Measurements from ENCODE around the gene CSF1R. TPM values are rescaled to one million over a fixed set of nuclear protein-coding genes. Genes with fewer than 3 reads are reported as not detected.

CSF1R gene
- total RNA-seq, 2 experiments from 2014 or later, result 0.25 TPM; not detected in 1

DNA sequence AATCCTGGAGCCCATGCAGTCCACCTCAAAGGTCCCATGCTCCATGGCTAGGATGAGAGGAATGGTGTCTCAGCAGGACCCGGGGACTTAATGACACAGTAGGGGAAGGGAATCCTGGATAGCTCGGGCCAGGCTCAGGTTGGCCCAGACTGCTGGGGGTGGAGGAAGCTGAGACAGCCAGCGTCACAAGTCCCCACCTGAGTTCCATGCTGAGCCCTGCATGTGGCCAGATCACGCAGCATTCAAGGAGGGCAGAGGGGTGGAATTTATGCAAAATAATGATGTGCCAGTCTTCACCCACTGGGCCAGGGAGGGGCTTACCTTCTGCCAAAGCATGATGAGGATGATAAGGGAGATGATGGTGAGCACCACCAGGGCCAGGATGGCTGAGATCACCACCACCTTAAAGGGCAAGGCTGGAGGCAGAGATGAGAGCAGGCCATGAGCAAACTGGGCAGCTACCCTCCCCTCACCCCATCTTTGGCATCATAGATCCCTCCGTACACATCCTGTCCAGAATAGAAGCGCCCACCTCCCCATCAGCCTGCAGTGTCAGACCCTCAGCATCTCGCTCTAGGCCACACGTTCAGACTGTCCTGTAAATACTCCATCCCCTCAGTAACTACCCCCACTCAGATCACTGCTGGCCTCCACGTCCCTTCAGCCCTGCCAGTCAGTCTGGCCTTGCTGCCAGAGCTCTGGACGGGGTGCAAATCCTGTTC lies 40.0 kb upstream of the CSF1R start:
- no peak overlapping the region for H3K4me3 Mint-ChIP-seq
- H3K36me3 Mint-ChIP-seq (ENCODE audit: low read depth), result no peaks in the 10 kb centered on the region
- peaks cover 8% of the 10 kb centered on the region for H3K4me1 Mint-ChIP-seq
- H3K9me3 Mint-ChIP-seq, result no peaks in the 10 kb centered on the region
- H3K27ac Mint-ChIP-seq, result no peak overlapping the region
- ChIA-PET CTCF (interaction anchor here (0.8 to 1.2 kb wide), 2 partner anchors 12 to 49 kb away, joined by 3 read pairs; no protein-coding TSS in a partner anchor), POLR2A (no interaction called here)
- DNase-seq, result no peak
- no peaks in the 10 kb centered on the region for H3K27me3 Mint-ChIP-seq

DNA sequence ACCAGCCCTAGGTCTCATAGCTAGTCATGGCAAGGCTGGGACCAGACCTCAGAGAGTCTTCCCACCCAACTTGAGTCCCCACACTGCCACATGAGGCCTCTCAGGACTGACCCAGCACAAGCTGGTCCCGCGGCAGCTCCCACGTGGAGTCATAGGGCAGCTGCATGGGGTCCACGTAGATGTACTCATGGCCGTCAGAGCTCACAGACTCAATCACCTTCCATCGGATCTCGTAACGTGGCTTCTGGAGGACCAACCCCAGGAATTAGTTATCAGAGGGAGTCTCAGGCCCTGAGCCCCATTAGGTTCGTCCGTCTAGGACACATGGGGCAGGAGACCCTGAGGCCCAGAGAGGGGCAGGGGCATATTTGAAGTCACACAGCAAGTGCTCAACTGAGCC lies 39.0 kb upstream of the CSF1R start:
- Mint-ChIP-seq H3K27me3 (no peaks in the 10 kb centered on the region), H3K4me3 (no peak overlapping the region), H3K4me1 (peaks cover 8% of the 10 kb centered on the region), H3K27ac (no peak overlapping the region), H3K9me3 (no peaks in the 10 kb centered on the region), H3K36me3 (ENCODE audit: low read depth) (no peaks in the 10 kb centered on the region)
- ChIA-PET CTCF (interaction anchor here (1.1 to 1.2 kb wide), 2 partner anchors 50 to 225 kb away, joined by 3 read pairs; no protein-coding TSS in a partner anchor), POLR2A (no interaction called here)
- DNase-seq, result no peak

DNA sequence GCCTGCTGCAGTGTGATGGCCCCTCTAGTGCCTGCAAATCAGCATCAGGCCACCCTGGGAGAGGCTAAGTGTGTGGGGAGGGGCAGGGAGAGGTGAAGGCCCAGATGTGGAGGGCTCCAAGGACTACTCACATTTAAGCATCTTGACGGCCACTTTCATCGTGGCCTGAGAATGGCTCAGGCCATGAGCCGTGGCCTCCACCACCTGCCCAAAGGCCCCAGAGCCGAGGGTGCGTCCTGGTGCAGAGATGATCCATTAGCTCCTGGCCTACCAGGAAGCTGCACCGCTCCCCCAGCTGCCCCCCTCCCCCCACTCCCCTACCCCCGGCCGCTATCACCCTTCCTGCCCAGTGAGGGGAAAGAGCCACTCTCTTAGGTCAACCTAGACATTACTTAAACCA lies 38.2 kb upstream of the CSF1R start:
- Mint-ChIP-seq H3K27ac (no peak overlapping the region), H3K4me3 (no peak overlapping the region), H3K4me1 (peaks cover 6% of the 10 kb centered on the region), H3K36me3 (ENCODE audit: low read depth) (no peaks in the 10 kb centered on the region), H3K9me3 (no peaks in the 10 kb centered on the region), H3K27me3 (no peaks in the 10 kb centered on the region)
- ChIA-PET POLR2A (no interaction called here), CTCF (no interaction called here)
- no peak for DNase-seq

DNA sequence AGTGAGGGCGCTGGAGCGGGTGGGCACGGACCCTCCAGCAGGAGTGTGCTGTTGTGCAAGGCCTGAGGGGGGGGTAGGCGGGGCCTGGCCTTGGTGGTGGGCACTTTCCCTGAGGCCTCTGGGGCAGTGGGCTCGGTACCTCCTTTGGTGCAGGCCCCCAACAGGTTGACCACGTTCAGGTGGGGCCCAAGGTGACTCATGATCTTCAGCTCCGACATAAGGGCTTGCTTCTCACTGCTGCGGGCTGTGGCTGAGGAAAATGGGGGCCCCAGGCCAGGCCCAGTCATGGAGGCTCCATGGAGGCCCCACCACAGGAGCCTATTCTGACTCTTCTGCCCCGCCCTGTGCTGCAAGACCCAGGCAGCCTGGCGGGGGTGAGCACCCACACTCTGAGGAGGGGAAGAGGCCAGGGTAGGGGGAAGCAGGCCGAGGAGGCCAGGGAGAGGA lies 37.8 kb upstream of the CSF1R start:
- no peak overlapping the region for H3K27ac Mint-ChIP-seq

DNA sequence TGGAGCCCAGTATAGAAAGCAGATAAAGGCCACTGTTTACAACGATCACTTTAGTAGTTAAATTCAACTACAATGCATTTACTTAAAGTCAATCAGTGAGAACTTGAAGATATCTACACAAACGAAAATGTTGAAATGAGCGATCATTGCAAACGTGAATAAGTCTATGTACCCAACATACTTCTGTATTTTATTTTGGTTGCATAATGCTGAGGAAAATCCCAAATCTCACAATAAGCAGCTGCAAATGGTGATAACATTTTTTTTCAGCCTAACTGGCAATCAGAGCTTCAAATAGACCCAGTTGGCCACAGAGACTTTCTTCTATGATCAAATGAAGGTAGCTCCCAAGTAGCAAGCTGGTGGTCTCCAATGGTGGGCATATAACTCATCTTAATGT lies 37.2 kb upstream of the CSF1R start:
- peaks cover 6% of the 10 kb centered on the region for H3K4me1 Mint-ChIP-seq
- POLR2A ChIA-PET, result no interaction called here
- DNase-seq, result no peak
- no peaks in the 10 kb centered on the region for H3K9me3 Mint-ChIP-seq
- no peaks in the 10 kb centered on the region for H3K27me3 Mint-ChIP-seq
- H3K36me3 Mint-ChIP-seq (ENCODE audit: low read depth), result no peaks in the 10 kb centered on the region
- H3K27ac Mint-ChIP-seq, result no peak overlapping the region
- H3K4me3 Mint-ChIP-seq, result no peak overlapping the region
- CTCF ChIA-PET, result interaction anchor here (1.2 to 1.9 kb wide), 2 partner anchors 121 to 289 kb away, joined by 3 to 8 read pairs; no protein-coding TSS in a partner anchor

More for the DNA sequence above, 37.8 kb upstream of the CSF1R start:
- no peak for DNase-seq
- Mint-ChIP-seq H3K27me3 (no peaks in the 10 kb centered on the region), H3K4me1 (peaks cover 6% of the 10 kb centered on the region), H3K36me3 (ENCODE audit: low read depth) (no peaks in the 10 kb centered on the region), H3K9me3 (no peaks in the 10 kb centered on the region), H3K4me3 (no peak overlapping the region)
- ChIA-PET CTCF (no interaction called here), POLR2A (no interaction called here)

DNA sequence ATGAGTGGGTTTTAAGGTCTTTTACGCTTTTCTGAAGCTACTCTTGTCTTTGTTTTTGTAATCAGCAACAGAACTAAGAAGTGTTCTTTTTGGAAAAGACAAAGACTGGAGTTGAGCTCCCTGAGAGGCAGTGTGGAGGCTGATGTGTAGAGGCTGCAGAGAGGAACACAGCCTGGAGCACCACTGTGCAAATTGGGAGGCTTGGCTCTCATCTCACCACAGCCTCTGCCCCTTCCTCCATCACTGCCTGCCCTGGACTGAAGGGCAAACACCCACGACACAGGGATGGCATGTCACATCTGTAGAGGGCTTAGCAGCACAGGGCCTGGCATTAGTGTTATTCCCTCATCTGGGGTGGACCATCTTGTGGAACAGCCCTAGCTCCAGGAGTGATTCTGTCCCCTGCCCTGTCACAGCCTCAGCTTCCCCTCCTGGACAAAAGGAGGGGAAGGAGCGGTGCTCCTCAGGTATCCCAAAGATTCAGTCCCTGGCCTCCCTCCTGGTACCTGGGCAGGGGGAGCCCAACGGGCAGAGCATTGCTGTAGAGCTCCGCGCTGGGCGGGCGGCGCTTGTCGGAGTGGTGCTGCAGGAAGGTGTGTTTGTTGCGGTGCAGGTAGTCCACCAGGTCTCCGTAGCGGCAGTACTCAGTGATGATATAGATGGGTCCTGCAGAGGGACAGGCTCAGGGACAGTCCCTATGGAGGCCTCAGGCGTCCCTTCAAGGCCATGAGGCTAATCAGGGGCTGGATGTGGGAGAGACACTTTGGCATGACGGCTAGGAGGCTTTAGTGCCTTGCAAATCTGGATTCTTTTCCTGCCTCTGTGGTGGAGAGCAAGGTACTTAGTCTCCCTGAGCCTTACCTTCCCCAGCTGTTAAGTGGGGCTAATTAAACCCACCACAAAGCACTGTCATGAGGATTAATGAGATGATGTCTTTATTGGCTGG lies 36.5 kb upstream of the CSF1R start:
- ChIA-PET CTCF (interaction anchor here (0.6 to 1.9 kb wide), 11 partner anchors 11 to 289 kb away, joined by 3 to 8 read pairs (median 5); partner anchors contain the start of genes HMGXB3 and TIGD6), POLR2A (no interaction called here)
- H3K4me1 Mint-ChIP-seq, result peaks cover 6% of the 10 kb centered on the region
- no peak overlapping the region for H3K27ac Mint-ChIP-seq
- no peak for DNase-seq
- no peaks in the 10 kb centered on the region for H3K9me3 Mint-ChIP-seq
- H3K27me3 Mint-ChIP-seq, result no peaks in the 10 kb centered on the region
- H3K36me3 Mint-ChIP-seq (ENCODE audit: low read depth), result no peaks in the 10 kb centered on the region
- H3K4me3 Mint-ChIP-seq, result no peak overlapping the region

DNA sequence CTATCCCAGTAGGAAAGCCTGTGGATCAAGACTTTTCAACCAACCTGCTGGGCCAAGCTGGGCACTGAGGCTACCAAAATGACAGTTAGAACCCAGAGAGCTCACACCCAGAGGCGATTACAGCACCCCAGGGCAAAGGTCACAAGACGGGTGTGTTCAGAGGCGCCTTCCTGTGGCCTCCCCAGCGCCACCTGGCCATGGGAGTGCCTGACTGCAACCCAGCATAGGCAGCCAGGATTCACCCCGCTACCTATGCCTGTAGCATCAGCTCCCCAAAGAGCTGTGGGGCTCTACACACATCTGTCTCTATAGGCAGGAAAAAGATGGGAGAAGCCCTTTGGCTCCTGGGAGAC lies 35.8 kb upstream of the CSF1R start:
- H3K4me1 Mint-ChIP-seq, result peaks cover 6% of the 10 kb centered on the region
- peak; percentile 68 for DNase-seq
- H3K27me3 Mint-ChIP-seq, result no peaks in the 10 kb centered on the region
- H3K4me3 Mint-ChIP-seq, result no peak overlapping the region
- H3K36me3 Mint-ChIP-seq (ENCODE audit: low read depth), result no peaks in the 10 kb centered on the region
- H3K27ac Mint-ChIP-seq, result peak overlapping the region; percentile 37
- CTCF ChIA-PET, result interaction anchor here (0.6 to 1.9 kb wide), 12 partner anchors 10 to 288 kb away, joined by 3 to 8 read pairs (median 4); partner anchors contain the start of genes HMGXB3 and TIGD6
- no peaks in the 10 kb centered on the region for H3K9me3 Mint-ChIP-seq
- POLR2A ChIA-PET, result no interaction called here

DNA sequence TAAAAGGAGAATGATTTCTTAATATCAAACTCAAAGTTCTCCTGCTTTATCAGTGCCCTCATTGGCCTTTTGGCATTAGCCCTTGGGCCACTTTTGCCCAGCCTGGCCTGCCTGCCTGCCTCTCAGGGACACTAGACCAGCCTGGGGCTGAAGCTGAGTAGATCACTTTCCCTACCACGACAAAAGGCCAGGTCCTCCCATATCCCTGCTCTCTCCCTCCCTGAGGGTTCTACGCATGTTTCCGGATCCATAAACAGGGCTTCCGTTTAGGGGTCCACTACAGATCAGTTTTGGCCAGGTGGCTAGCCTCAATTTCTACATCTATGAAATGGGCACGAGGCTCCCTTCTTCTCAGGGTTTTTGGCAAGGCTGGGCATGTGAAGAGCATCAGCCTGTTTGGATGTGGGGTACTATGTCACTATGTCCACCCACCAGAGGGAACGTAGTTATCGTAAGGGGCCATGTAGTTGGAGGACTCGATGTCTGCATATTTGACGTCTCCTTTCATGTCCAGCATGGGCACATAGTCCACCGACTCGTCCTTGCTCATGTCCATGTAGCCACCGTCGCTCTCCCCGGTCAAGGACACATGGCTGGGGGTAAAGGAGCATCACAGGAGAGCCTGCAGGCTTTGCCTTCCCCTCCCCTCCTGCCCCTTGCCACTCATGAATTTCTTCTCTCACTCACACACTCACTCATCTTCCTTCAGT lies 35.2 kb upstream of the CSF1R start:
- Mint-ChIP-seq H3K4me1 (peaks cover 6% of the 10 kb centered on the region), H3K9me3 (no peaks in the 10 kb centered on the region), H3K36me3 (ENCODE audit: low read depth) (no peaks in the 10 kb centered on the region), H3K27ac (peak overlapping the region; percentile 37), H3K4me3 (no peak overlapping the region), H3K27me3 (no peaks in the 10 kb centered on the region)
- DNase-seq, result no peak
- POLR2A ChIA-PET, result no interaction called here
- CTCF ChIA-PET, result interaction anchor here (0.6 to 1.9 kb wide), 11 partner anchors 10 to 288 kb away, joined by 3 to 8 read pairs (median 5); partner anchors contain the start of genes HMGXB3 and TIGD6

DNA sequence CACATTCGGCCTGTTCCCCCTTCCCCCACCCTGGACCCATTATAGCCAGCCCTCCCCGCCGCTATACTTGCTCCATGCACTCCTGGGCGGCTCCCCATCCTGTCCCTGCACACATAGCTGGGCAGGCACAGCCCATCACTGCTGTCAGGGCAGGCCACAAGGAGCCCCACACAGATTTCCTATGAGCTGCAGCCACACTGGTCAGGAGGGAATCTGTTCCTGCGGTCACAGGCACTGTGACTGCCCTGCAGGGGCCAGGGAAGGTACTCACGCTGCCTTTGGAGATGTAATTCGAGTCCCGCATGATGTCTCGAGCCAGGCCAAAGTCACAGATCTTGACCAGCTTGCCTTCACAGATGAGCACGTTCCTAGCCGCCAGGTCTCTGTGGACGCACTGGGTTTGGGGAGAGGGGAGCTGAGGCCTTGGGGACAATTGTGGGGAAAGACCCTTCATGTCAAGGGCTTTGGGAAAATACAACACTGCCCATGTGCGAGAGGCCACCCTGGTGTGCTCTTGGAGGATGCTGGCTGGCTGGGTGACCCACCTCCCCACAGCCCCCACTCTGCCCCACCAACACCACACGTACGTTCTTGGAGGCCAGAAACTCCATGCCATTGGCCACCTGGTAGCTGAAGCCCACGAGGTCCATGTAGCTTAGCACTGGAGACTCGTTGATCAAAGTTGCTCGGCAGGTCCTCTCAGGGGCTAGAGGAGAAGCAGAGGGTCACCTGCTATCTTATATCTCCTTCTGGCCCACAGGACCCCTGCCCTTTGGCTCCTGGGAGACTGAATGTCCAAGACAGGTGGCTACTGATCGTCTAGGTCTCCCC lies 34.5 kb upstream of the CSF1R start:
- DNase-seq, result no peak
- H3K9me3 Mint-ChIP-seq, result no peaks in the 10 kb centered on the region
- no peaks in the 10 kb centered on the region for H3K27me3 Mint-ChIP-seq
- H3K27ac Mint-ChIP-seq, result no peak overlapping the region
- CTCF ChIA-PET, result interaction anchor here (1.1 kb wide), 1 partner anchor 91 kb away, joined by 3 read pairs; no protein-coding TSS in a partner anchor
- no peaks in the 10 kb centered on the region for H3K36me3 Mint-ChIP-seq (ENCODE audit: low read depth)
- no peak overlapping the region for H3K4me3 Mint-ChIP-seq
- POLR2A ChIA-PET, result no interaction called here
- H3K4me1 Mint-ChIP-seq, result peaks cover 6% of the 10 kb centered on the region

DNA sequence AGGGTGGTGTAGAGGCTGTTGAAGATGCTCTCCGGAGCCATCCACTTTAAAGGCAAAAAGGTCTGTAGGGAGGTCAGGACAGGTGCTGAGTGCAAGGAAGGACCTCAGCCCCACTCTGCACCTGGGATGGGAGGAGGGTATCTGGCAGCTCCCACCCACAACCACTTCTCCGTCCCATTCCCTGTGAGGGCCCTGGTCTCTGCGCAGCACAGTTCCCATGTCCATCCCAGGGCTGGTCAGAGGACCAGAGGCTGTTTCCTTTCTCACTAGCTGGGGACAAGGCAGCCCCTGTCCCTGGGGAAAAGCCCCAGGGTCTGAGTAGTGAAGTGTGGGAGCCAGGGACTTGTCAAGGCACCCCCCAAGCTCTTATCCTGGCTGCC lies 33.7 kb upstream of the CSF1R start:
- Mint-ChIP-seq H3K36me3 (ENCODE audit: low read depth) (no peaks in the 10 kb centered on the region), H3K4me1 (peaks cover 6% of the 10 kb centered on the region), H3K9me3 (no peaks in the 10 kb centered on the region), H3K27ac (no peak overlapping the region), H3K27me3 (no peaks in the 10 kb centered on the region), H3K4me3 (no peak overlapping the region)
- CTCF ChIA-PET, result interaction anchor here (1.1 kb wide), 1 partner anchor 90 kb away, joined by 3 read pairs; no protein-coding TSS in a partner anchor
- POLR2A ChIA-PET, result no interaction called here
- DNase-seq, result no peak

DNA sequence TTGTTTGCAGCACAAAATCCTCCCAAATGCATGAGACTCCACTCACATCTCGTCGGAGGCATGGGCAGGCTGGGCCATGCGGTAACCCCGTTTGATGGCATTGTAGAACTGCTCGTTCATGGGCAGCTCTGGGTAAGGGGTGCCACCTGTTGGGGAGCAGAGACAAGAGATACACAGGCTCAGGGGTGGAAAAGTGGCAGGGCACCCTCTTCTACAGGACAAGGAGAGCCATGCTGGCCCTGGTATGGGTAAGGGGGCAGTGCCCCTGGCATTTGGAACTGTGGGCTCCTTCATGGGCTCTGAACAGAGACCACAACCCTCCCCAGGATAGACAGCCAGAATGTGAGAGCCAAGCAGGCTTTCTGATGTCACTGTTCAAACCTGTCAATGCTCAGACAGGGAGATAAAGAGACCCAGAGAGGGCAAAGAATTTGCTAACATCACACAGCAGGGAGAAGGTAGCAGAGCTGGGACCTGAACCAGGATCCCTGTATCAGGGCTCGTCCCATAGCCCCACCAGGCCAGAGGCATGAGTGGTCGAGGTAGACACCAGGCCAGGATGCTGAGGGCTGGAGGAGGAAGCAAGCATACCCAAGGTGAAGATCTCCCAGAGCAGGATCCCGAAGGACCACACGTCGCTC lies 33.2 kb upstream of the CSF1R start:
- no peak overlapping the region for H3K27ac Mint-ChIP-seq
- CTCF ChIA-PET, result interaction anchor here (1.1 to 1.2 kb wide), 2 partner anchors 9 to 89 kb away, joined by 3 to 5 read pairs; no protein-coding TSS in a partner anchor
- peaks cover 6% of the 10 kb centered on the region for H3K4me1 Mint-ChIP-seq

More for the DNA sequence above, 33.2 kb upstream of the CSF1R start:
- Mint-ChIP-seq H3K4me3 (no peak overlapping the region), H3K9me3 (no peaks in the 10 kb centered on the region), H3K36me3 (ENCODE audit: low read depth) (no peaks in the 10 kb centered on the region), H3K27me3 (no peaks in the 10 kb centered on the region)
- no peak for DNase-seq
- POLR2A ChIA-PET, result no interaction called here
